ENCODE results near the gene STK17A.

Gene STK17A

DNA sequence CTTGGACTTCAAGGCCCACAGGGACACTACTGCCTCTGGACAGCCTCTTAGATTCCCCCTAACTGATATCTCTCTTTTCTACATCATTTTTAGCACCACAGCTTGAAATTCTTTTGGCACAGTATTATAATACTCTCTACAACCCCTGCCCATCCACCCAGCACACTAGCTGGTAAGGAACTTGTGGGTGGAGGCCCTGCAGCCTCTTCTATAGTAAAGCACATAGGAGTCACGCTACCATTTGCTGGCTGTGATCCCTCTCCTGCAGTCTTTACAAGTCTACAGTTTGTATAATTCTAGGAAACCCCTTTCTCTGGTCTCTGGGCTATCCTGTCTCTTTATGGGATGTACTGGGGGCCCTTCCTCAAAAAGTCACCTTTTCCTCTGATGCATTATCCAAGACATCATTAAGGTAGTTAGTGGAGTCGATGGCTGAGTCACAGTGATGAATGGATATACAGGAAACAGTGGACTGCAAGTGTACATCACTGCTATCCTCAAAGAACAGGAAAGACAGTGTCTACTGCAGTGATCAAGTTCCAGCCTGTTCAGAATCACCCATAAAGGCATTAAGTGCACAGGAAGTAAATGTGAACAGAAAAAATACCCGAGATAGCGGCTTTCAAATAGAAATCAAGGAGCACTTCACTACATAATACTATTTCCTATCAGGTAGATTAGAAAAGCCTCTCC, 54.4 kb downstream of the STK17A start:
- no peak for DNase-seq

DNA sequence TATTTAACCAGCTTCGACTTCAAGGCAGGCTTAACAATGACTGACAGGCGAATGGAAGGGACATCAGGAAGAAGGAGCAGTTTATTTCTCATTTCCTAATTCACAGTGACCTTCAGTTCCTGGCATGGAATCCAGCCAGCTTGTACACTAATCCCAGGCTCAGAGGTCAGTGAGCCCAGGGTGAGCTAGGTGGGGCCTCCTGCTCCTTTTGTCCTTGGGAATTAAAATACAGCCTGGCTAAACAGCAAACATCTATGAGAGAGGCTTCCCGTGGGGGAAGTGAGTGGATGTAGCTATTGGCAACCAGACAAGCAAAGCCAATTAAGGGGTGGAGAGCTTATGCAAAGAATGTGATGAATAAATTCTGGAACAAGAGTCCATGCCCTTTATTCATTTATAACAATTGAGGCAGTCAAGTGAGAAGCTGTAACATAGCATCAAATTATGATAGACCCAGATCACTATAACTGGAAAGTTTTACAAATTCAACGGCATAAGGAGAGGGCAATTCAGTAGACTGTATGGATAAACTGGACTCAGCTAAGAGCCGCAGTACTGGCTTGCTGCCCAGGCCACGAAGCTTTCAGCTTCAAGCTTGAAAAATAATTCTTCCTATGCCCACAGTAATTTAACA, 57.1 kb downstream of the STK17A start:
- no peak for DNase-seq

DNA sequence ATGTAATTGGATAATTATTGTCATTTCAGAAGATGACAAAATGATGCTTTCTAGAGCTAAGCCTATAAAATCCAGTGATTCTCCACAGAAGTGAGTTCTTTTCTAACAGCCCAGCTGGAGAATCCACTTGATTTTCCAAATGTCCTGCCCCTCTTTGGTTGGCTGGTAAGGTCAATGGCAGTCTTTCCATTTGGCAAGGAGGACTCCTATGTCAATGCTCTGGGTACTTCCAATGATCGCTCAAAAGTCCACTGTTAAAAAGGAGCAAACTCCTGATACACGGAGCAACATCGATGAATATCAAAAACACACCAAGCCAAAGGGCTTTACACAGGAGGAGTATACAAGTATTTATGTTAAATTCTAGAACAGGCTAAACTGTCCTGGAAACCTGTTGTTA, 57.8 kb downstream of the STK17A start:
- DNase-seq, result no peak

DNA sequence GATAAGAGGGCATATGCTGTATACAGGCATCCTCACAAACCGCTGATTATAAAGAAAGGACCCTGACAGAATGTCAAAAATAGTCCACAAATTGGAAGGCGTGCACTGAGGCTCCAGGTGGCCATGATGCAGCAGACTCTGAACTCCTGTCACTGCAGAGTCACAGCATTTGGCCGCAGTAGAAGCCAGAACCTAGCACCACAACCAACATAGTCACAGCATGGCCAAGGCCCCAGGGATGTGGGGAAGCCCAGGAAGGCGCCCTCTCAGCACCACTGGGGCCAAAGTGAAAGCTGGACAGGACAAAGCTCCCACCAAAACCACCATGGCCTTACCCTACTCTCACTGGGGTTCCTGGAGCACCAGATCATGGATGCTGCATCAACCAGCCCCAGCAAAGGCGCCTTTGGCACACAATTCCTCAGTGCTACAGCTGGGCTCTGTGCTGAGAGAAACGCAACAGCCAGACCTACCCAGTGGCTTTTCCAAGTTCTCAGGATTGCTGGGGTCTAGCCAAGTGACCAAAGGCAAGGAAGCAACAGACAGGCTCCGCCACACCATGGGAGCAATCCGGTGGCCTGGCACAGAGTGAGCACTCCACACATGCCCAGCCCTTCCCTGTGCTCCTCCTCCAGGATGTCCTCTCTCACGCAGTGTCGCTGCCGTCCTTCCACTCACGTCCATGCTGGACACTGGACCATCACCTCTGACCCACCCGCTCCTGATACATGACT, 60.2 kb downstream of the STK17A start:
- DNase-seq, result no peak

DNA sequence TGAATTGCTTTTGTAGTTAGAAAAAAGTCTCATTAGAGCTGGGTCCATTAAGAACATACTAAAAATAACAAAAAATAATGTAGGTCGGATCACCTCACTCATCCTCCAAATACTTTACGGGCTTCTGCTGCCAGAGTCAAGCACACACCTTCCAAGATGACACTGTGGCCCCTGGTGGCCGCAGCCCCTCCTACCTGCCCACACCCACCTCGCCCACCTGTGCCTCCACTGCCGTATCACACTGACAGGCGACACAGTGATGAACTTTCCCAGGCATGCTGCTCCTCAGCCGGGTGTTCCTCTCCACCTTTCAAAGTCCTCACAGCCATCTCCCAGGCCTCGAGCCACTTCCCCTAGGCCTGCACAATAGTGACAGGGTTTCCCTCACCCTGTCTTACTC, 60.9 kb downstream of the STK17A start:
- no peak for DNase-seq

DNA sequence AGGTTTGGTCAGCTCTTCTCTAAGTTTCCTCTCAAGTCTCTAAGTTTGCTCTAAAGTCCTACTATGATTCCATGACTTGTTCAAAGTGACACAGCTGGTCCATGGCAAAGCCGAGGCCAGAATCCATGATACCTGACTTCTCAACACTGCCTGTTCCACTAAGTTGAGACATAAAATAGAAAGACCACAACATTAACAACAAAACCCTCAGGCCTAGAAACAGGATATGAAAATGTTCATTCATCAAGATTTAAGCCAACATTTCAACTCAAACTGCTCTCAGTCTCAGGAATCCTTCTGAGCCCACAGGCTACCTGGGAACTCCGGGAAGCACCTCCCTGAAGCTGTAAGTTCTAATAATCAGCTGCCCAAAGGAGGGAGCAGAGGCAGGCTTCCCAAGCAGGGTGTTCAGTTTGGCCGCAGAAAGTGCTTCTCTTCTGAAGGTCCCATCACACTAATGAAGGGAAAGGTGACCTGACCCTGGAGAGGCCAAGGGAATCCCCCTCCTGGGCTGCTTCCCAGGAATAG, 62.9 kb downstream of the STK17A start:
- no peak for DNase-seq

DNA sequence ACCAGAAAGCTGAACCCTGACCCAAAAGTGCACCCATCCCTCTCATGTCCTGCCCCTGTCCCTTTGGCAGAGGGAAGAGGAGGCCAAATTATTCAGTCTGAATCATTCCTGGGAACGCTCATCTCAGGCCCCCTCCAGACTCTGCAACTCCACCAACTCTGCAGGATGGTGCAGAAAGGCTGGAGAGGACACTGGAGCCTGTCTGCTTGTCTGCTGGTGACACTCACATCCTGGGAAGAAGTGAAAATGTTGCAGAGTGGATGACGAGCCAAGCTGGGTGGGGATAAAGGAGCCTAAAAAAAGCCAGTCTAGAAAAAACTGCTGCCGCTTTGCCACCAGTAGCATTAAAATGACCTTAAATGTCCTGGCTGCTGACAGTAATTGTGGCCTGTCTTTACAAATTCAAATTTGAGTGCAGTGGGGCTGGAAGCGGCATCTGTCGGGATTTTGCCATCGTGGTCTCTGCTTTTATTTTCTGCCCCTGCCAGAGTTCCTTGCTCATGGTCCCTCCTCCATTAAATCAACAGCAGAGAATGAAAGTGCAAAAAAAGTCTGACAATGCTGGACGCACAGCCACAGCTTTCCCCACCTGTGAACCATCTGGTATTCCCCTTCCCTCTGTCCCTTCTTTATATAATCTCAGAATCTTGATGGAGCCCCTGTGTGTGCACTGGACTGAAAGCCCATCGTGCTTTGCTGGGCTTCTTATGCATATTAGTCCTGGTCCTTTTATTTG, 63.9 kb downstream of the STK17A start:
- DNase-seq, result no peak

DNA sequence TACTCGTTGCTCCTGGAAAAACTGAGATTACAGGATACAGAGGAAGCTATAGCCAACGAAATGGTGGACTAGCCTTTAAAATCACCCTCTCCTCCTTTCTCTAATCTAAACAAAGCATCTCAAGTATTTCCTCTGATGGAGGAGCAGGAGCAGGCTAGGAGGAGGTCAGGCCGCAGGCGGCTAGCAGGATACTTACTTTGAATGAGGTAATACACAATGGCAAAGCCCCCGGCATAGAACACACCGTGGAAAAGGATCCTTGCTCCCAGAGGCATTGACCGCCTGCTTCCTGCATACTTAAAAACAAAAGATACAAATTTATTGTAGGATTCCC, 64.4 kb downstream of the STK17A start:
- DNase-seq, result no peak

DNA sequence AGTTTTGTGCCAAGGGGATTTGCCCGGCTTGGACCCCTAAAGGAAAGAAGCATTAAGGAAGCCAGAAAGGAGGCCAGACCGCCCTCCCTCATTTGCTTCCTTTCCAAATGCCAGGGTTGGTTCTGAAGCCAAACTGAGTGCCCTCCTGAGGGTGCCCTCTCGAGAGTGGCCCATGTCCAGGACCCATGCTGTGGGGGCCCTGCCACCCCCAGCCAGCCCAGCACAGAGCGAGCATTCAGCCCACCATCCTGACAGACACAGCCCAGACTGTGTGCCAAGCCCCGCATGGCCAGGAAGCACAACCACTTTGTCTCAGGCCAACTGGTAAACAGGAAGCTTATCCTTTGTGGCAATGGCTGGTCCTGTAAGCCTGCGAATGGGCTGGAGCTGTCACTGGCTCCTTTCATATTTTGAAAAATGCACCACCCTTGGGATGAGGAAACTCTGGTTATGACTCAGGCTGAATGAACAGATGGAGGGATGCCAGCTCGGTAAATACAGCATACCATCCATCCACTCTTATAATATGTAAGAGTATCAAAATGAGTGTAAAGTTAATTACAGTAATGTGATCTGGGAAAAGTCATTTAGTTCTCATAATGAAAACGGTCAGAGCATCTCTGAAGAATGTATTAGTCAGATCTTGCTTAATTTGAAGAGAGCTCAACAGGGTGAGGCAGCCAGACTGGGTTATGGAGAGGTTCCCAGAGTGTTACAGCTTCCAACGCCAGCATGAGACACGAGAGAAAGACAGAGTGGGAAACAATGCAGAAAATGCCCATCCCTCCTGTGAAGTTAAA, 65.0 kb downstream of the STK17A start:
- DNase-seq, result no peak

DNA sequence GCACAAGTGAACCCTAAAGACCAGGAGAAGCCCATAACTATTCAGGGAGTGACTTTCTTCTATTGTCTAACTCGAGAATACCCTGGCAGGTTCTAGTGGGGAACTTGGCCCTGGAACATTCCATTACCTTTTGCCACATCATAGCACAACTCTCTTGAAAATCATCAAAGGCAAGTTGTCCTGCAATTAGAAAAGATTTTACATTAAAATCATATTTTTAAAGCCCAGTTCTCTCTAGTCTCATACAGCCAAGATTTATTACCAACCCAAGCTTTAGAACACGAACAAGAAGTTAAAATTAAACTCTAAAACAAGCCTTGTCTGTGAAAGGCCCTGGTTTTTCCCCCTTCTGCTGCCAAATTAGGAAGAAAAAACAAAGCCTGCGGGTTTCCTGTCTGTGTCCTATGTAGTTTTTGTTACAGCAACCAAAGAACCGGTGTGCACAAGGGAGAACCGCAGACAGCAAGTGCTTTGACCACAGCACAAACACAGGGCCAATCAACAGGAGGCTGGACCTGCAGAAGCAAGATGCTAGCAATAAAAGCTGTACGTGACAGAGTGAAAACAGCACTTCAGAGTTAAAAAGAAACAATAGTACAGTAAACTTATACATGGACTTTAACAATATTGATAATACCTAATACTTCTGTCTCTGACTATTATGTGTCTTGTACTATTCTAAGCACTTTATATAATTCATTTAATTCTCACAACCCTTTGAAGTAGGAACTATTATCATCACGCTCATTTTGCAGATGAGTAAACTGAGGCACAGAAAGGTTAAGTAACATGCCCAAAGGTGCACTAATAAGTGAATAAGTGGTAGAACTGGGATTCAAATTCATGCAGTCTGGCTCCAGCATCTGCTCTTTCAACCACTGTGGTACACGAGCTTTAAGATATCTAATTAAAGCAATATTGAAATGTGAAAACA, 65.8 kb downstream of the STK17A start:
- DNase-seq, result no peak

DNA sequence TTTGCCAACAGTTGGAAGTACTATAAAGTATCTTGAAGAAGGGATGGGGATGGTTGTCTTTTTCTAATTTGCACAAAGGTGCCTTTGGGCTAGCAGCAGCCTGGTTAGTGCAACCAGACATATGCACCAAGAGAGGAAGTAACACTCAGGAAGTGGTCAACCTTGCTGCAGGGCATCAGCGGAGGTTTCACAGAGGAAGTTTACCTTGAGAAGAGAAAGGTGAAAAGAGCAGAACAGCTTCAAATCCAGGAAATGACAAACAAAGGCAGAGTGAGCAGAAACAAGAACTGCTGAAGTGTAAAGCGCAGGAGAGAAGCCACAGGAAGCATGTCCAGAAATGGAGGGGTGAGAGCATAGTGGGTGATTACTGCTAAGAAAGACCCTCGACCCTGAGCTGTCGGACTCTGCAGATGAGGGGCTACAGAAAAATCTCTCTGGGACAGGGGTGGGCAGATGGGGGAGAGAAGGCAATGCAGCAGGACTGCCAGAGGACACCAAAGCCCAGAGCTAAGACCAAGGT, 66.9 kb downstream of the STK17A start:
- no peak for DNase-seq

DNA sequence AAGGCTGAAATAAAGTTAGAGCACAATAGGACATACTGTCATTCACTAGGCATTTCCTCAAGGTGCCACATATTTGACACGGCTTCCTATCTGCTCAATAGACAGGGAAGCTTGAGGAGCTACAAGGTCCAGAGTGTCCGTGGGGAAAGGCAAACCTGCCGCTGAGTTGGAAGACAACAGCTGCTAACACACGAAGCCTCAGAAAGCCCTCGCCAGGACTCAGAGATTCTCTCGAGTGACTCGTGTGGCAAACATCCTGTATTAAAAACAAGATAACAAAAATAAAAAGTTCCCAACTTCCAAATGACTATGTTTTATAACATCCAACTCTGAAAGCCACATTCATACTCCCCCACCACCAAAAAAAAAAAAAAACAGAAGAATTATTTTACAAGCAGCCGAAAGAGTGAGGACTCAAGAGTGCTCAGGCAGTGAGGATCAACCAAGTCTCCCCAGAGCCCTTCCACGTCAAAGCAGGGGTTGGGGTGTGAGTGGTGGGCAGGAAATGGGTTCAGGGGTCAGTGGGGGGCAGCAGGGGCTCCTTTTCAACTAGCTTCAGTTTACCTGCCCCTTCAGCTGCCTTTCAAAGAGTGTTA, 67.6 kb downstream of the STK17A start:
- DNase-seq, result no peak

DNA sequence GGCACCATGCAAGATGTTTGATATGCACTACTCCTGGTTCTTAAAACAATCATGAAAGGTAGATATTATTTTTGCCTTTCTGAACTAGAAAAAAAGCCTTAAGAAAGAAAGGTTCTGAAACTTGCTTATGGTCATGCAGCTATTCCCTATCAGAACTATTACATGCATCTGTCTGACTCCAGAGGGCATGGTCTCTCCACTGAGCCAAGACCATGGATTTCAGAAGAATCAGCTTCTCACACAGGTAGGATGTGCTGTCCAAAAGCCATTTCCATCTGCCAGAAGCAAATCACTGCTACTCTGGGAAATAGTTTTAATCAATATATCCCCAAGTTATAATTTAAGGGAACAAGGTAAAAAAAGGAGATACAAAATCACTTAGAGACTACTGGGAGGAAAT, 69.5 kb downstream of the STK17A start:
- no peak for DNase-seq

DNA sequence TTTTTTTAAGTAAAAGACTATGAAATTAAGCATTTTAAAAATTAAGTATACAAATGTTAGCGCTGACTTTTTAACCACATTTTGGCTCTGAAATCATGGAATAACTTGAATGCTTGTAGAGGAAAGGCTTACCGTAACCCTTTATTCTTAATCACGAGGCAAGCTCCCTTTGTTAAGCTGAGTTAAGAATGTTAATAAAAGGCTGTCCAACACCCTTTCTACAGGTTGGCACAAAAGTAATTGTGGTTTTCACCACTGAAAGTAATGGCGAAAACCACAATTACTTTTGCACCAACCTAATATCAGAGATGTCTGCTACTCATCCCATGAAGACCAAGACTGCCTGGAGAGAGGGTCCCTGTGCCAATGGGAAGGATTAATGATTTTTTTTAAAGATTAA, 70.6 kb downstream of the STK17A start:
- no peak for DNase-seq

DNA sequence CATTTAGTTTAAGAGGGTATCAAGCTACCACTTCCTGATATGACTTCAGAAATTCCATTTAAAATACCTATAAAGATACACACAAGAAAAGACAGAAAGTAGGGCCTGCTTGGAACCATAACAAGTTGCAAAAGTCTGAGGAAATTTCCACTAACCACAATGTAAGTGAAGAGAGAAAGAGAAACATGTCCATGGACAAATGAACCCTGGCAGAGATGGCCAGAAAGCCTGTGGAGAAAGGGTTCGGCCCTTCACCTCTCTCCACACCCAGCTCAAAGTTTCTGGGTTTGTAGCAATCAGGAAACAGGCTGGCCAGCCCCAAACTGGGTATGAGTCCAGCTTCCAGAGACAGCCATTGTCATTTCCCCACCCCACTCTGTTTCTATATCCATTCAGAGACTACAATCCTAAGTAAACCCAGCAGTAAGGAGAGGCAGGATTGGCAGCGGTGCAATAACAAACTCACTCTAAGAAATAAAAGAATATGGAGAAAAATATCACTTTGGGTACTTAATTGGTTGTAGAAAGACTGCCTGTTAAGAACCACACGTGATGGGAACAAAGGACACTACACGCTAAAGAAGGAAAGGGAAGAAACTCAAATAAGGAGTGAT, 71.1 kb downstream of the STK17A start:
- no peak for DNase-seq

DNA sequence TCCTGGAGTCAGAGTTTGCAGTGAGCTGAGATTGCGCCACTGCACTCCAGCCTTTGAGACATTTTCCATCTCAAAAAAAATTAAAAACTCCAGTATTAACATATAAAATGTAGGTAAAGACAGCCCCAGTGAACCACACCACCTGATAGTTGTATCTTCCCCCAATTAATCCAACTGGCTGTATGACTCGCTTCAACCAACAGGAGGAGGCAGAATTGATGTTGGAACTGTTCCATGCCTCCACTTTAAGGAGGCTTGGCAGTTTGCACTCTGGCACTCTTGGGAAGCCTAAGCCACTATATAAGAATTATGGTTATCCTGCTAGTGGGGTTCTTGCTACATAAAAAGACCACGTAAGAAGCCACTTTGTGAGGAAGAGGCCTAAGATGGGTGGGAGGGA, 72.7 kb downstream of the STK17A start:
- no peak for DNase-seq

DNA sequence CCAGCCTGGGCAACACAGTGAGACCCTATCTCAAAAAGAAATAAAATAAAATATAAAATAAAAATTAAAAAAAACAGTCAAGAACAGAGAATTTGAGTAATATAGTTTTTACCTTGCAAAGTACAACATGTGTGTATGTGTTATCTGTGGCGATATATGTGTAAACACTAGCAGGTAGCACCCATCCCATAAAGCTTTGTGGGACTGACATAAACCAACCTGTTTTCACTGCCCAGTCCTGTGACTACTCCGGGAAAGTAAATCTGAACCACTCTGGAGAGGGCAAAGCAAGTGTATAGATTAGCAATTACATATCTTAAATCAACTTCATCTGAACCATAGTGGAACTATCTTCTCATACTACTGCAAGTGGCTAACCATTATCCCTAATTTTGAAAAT, 74.1 kb downstream of the STK17A start:
- DNase-seq, result no peak

DNA sequence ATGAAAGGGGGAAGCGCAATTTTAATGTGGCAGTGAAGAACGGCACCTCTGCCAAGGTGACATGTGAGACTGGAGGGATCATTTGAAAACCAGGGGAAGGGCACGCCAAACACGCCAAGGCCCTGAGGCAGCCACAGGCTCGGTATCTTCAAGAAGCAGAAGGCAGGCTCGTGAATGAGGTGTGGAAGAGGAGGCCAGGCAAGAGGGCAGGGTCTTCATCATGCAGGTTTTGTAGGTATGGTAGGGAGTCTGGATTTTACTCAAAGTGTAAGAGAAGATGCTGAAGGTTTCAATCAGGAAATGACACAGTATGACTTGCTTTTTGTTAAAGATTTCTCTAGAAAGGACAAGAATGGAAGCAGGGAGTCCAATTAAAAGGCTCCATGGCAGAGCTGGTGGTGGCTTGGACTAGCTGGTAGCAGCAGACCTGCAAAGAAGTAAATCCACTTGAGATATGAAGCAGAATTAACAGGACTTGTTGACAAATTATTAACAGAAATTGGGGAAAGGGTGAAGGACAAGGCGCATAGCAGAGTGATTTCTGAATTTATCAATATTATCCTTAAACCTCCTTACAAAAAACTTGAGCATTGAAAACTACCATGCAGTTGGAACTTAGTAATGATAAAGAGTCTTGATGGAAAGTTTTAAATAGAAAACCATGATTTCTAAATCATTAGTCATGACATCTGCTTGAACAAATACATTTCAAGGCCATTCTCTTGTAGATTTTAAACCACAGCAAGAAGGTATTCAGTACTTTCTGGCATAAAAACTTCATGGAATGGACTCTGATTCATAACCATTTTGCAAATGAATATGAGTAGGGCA, 76.0 kb downstream of the STK17A start:
- DNase-seq, result no peak

DNA sequence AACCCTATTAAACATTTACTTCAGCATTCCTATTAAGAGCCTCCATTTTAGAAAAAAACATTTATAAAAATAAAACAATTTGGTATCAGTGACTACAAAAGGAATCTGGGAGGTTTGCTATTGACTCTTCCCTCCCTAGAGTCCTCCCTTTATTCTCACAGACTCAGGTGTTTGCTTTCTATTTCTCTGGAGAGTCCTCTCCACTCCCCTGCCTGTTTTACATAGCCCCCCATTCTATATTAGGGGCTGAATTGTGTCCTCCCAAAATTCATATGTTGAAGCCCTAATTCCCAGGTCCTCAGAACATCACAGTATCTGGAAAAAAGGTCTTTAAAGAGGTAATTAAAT, 76.6 kb downstream of the STK17A start:
- no peak for DNase-seq

DNA sequence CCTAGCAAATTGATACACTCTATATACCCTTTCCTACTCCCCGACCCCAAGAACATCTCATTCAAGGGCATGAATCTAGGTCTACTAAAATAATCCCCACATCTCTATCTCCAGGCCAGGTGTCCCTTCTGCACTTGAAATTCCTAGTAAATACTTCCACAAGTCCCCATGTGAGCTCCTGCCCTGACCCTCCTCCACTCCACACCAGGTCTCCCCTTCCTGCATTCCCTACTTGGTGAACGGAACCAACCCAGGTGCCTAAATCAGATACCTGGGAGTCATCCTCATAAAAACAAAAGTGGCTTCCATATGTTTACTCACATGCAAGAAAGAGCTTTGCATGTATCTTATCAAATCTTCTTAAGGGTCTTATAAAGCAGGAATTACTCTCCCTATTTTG, 77.2 kb downstream of the STK17A start:
- DNase-seq, result no peak

All from 8988T (cell line).